Measurements from ENCODE around the gene FMR1NB. TPM values are rescaled to one million over a fixed set of nuclear protein-coding genes. Genes with fewer than 3 reads are reported as not detected.

FMR1NB gene
- polyA plus RNA-seq (ENCODE audit: low read depth in 6 of 6): not detected

- Mint-ChIP-seq H3K9me3 (peaks cover 0 to 9% (median 0%) of the 10 kb centered on the region in 7 donors), H3K4me1 (no peaks in the 10 kb centered on the region), H3K27me3 (no peaks in the 10 kb centered on the region), H3K36me3 (no peaks in the 10 kb centered on the region), H3K27ac (no peak within 1 kb of the TSS), H3K4me3 (no peak within 1 kb of the TSS)
- ATAC-seq (ENCODE audit: low read depth in 2 of 2) (no peak), DNase-seq (no peak)
Observed at GRCh38 chrX:147981038-147981752, at the start of gene FMR1NB. Gene FMR1NB (plus strand): TSS chrX:147981337. CDS start chrX:147981403, 66 bp downstream.

- H3K9me3 Mint-ChIP-seq: no peaks in the 10 kb centered on the region
- no peak overlapping the region for H3K4me3 Mint-ChIP-seq
- peaks cover 0 to 4% (median 0%) of the 10 kb centered on the region in 3 donors for H3K4me1 Mint-ChIP-seq
- H3K27ac Mint-ChIP-seq: no peak overlapping the region
- no peaks in the 10 kb centered on the region for H3K27me3 Mint-ChIP-seq
- no peaks in the 10 kb centered on the region for H3K36me3 Mint-ChIP-seq
- ATAC-seq (ENCODE audit: low read depth in 2 of 2) (no peak), DNase-seq (no peak)
Observed at GRCh38 chrX:147933815-147934214, 47.3 kb upstream of the FMR1NB start.

- H3K4me3 Mint-ChIP-seq: no peak overlapping the region
- DNase-seq (no peak), ATAC-seq (ENCODE audit: low read depth in 2 of 2) (no peak)
- H3K9me3 Mint-ChIP-seq: no peaks in the 10 kb centered on the region
- H3K27ac Mint-ChIP-seq: no peak overlapping the region
- H3K4me1 Mint-ChIP-seq: no peaks in the 10 kb centered on the region
- H3K36me3 Mint-ChIP-seq: no peaks in the 10 kb centered on the region
- no peaks in the 10 kb centered on the region for H3K27me3 Mint-ChIP-seq
Observed at GRCh38 chrX:147935156-147935758, 45.9 kb upstream of the FMR1NB start.

- DNase-seq (no peak), ATAC-seq (ENCODE audit: low read depth in 2 of 2) (no peak)
- Mint-ChIP-seq H3K9me3 (no peaks in the 10 kb centered on the region), H3K4me1 (no peaks in the 10 kb centered on the region), H3K4me3 (no peak overlapping the region), H3K27me3 (no peaks in the 10 kb centered on the region), H3K36me3 (peaks cover 6 to 9% of the 10 kb centered on the region in 2 donors), H3K27ac (no peak overlapping the region)
Observed at GRCh38 chrX:147945286-147945685, 35.9 kb upstream of the FMR1NB start.

- no peak for ATAC-seq (ENCODE audit: low read depth in 2 of 2)
- Mint-ChIP-seq H3K9me3 (no peaks in the 10 kb centered on the region), H3K4me3 (no peak overlapping the region), H3K36me3 (peaks cover 3 to 6% of the 10 kb centered on the region in 2 donors), H3K4me1 (no peaks in the 10 kb centered on the region), H3K27ac (no peak overlapping the region), H3K27me3 (no peaks in the 10 kb centered on the region)
- no peak for DNase-seq
Observed at GRCh38 chrX:147948531-147948930, 32.6 kb upstream of the FMR1NB start.

- no peaks in the 10 kb centered on the region for H3K4me1 Mint-ChIP-seq
- H3K36me3 Mint-ChIP-seq: peaks cover 0 to 3% of the 10 kb centered on the region in 2 donors
- H3K9me3 Mint-ChIP-seq: no peaks in the 10 kb centered on the region
- DNase-seq (no peak), ATAC-seq (ENCODE audit: low read depth in 2 of 2) (no peak)
- H3K4me3 Mint-ChIP-seq: no peak overlapping the region
- no peak overlapping the region for H3K27ac Mint-ChIP-seq
- H3K27me3 Mint-ChIP-seq: no peaks in the 10 kb centered on the region
Observed at GRCh38 chrX:147950352-147950751, 30.8 kb upstream of the FMR1NB start.

GRCh38 chrX:147953976-147954375, 27.2 kb upstream of the FMR1NB start:
- H3K4me3 Mint-ChIP-seq: no peak overlapping the region
- H3K27ac Mint-ChIP-seq: no peak overlapping the region

GRCh38 chrX:147957291-147957690, 23.8 kb upstream of the FMR1NB start:
- Mint-ChIP-seq H3K36me3 (peaks cover 0 to 7% of the 10 kb centered on the region in 2 donors), H3K4me1 (no peaks in the 10 kb centered on the region), H3K27ac (no peak overlapping the region), H3K9me3 (peaks cover 0 to 8% (median 0%) of the 10 kb centered on the region in 7 donors), H3K27me3 (peaks cover 0 to 7% (median 6%) of the 10 kb centered on the region in 3 donors), H3K4me3 (no peak overlapping the region)
- DNase-seq: no peak
- ATAC-seq (ENCODE audit: low read depth in 2 of 2): no peak

More at GRCh38 chrX:147953976-147954375, 27.2 kb upstream of the FMR1NB start:
- no peak for DNase-seq
- ATAC-seq (ENCODE audit: low read depth in 2 of 2): no peak
- no peaks in the 10 kb centered on the region for H3K27me3 Mint-ChIP-seq
- peaks cover 0 to 4% (median 0%) of the 10 kb centered on the region in 7 donors for H3K9me3 Mint-ChIP-seq
- no peaks in the 10 kb centered on the region for H3K4me1 Mint-ChIP-seq
- H3K36me3 Mint-ChIP-seq: no peaks in the 10 kb centered on the region

GRCh38 chrX:147958291-147958690, 22.8 kb upstream of the FMR1NB start:
- DNase-seq: no peak
- no peak for ATAC-seq (ENCODE audit: low read depth in 2 of 2)
- H3K27me3 Mint-ChIP-seq: peaks cover 0 to 7% (median 6%) of the 10 kb centered on the region in 3 donors
- no peaks in the 10 kb centered on the region for H3K4me1 Mint-ChIP-seq
- H3K36me3 Mint-ChIP-seq: peaks cover 0 to 7% of the 10 kb centered on the region in 2 donors
- no peak overlapping the region for H3K27ac Mint-ChIP-seq
- no peak overlapping the region for H3K4me3 Mint-ChIP-seq
- H3K9me3 Mint-ChIP-seq: peaks cover 0 to 8% (median 0%) of the 10 kb centered on the region in 7 donors

GRCh38 chrX:147960722-147961121, 20.4 kb upstream of the FMR1NB start:
- no peaks in the 10 kb centered on the region for H3K4me1 Mint-ChIP-seq
- peaks cover 0 to 13% (median 10%) of the 10 kb centered on the region in 3 donors for H3K27me3 Mint-ChIP-seq
- DNase-seq (no peak), ATAC-seq (ENCODE audit: low read depth in 2 of 2) (no peak)
- peaks cover 0 to 7% of the 10 kb centered on the region in 2 donors for H3K36me3 Mint-ChIP-seq
- H3K9me3 Mint-ChIP-seq: peaks cover 0 to 10% (median 0%) of the 10 kb centered on the region in 7 donors
- H3K27ac Mint-ChIP-seq: no peak overlapping the region
- no peak overlapping the region for H3K4me3 Mint-ChIP-seq

- ATAC-seq (ENCODE audit: low read depth in 2 of 2) (no peak), DNase-seq (no peak)
- Mint-ChIP-seq H3K36me3 (peaks cover 0 to 7% of the 10 kb centered on the region in 2 donors), H3K4me1 (no peaks in the 10 kb centered on the region), H3K4me3 (no peak overlapping the region), H3K27ac (no peak overlapping the region), H3K9me3 (peaks cover 0 to 12% (median 0%) of the 10 kb centered on the region in 7 donors), H3K27me3 (peaks cover 0 to 15% (median 13%) of the 10 kb centered on the region in 3 donors)
Observed at GRCh38 chrX:147962476-147962875, 18.7 kb upstream of the FMR1NB start.

GRCh38 chrX:147978931-147979330, 2.2 kb upstream of the FMR1NB start:
- Mint-ChIP-seq H3K4me3 (no peak overlapping the region), H3K27ac (no peak overlapping the region), H3K9me3 (peaks cover 0 to 7% (median 0%) of the 10 kb centered on the region in 7 donors), H3K4me1 (no peaks in the 10 kb centered on the region), H3K36me3 (no peaks in the 10 kb centered on the region), H3K27me3 (no peaks in the 10 kb centered on the region)
- ATAC-seq (ENCODE audit: low read depth in 2 of 2): no peak
- DNase-seq: no peak

GRCh38 chrX:148020329-148020728, 39.2 kb downstream of the FMR1NB start:
- ATAC-seq (ENCODE audit: low read depth in 2 of 2): no peak

More at GRCh38 chrX:148020329-148020728, 39.2 kb downstream of the FMR1NB start:
- H3K9me3 Mint-ChIP-seq: peaks cover 2 to 25% (median 9%) of the 10 kb centered on the region in 7 donors
- H3K36me3 Mint-ChIP-seq: peaks cover 0 to 7% of the 10 kb centered on the region in 2 donors
- no peak overlapping the region for H3K4me3 Mint-ChIP-seq
- no peak overlapping the region for H3K27ac Mint-ChIP-seq
- peaks cover 0 to 14% (median 12%) of the 10 kb centered on the region in 3 donors for H3K27me3 Mint-ChIP-seq
- peaks cover 7 to 21% (median 13%) of the 10 kb centered on the region in 3 donors for H3K4me1 Mint-ChIP-seq
- no peak for DNase-seq

Data from naive B cell (primary cell).